Spleen (tissue), 7 donors: Measurements from ENCODE around the gene PHF21A.

ENCODE experiments used
- CTCF ChIP-seq, 11 experiments: fragments of 200-600 bp in 7 of 11; fragments of 450-650 bp in 4 of 11; sonication (generic) in 4 of 11; IDR thresholded peaks in 8 of 11; conservative IDR thresholded peaks in 3 of 11; 1 replicate in 7 of 11; 2 replicates in 4 of 11; pipeline versions ENCODE4 v1.4.0 to v1.8.0; 2016 to 2021; ENCODE audit warnings: antibody characterized with exemption in 11 of 11, inconsistent platforms in 4 of 11, mild to moderate bottlenecking in 1 of 11
- POLR2A ChIP-seq, 3 donors: fragments of 450-650 bp; IDR thresholded peaks; one replicate each; pipeline ENCODE4 v1.5.1; 2017; ENCODE audit warnings: antibody characterized with exemption in 3 of 3, mild to moderate bottlenecking in 1 of 3
- POLR2AphosphoS5 ChIP-seq, 3 donors: sonication (generic); formaldehyde crosslinking; IDR thresholded peaks; one replicate each; pipeline ENCODE4 v1.5.1; 2017; ENCODE audit warnings: antibody characterized with exemption in 3 of 3
- donor health status: DM: no; HTN: no; CAD: no; lungs with moderate emphysema.
- donor health status: DM: no; HTN: no; CAD: no.
- donor health status: DM: no; HTN: no; CAD: no.

GRCh38 chr11:46114378-46114777 is 6.9 kb downstream of the PHF21A start:
- no peak for TF ChIP-seq CTCF (IDR thresholded peaks at IDR 0.05 in 8 of 11, conservative IDR thresholded peaks at IDR 0.05 in 3 of 11)
- no peak for TF ChIP-seq POLR2A (IDR thresholded peaks at IDR 0.05)
- no peak for TF ChIP-seq POLR2AphosphoS5 (IDR thresholded peaks at IDR 0.05)
